Measurements from ENCODE around the gene CRELD2. TPM values are rescaled to one million over a fixed set of nuclear protein-coding genes. Genes with fewer than 3 reads are reported as not detected.

CRELD2 gene
- total and polyA plus RNA-seq, 2 of the 4 experiments (the other 2 are of a cell fraction): 36.2 to 70.7 TPM

GRCh38 chr22:49897015-49897684 lies 21.3 kb upstream of the CRELD2 start:
- peaks cover 4 to 43% of the 10 kb centered on the region in 2 experiments; a peak in 3 of 4 replicates for H3K79me1 ChIP-seq (ENCODE audit: low read depth in 1 of 2, low read length in 2 of 2)
- ATAC-seq (ENCODE audit: low read depth) (no peak), DNase-seq (no peak)
- no peak overlapping the region for H3K4me2 ChIP-seq (ENCODE audit: low read depth, low read length)
- peaks cover 26% of the 10 kb centered on the region for H3K36me3 ChIP-seq (ENCODE audit: control insufficient read depth, insufficient read depth, low read length)
- dilution Hi-C loops (cut with HindIII; ENCODE audit: low sequenced_read_pairs, unreplicated experiment) (no loop called here), intact Hi-C loops (cut with micrococcal nuclease) (no loop called here), in situ Hi-C loops (cut with MboI; ENCODE audit: low sequenced_read_pairs) (no loop called here)
- no peak overlapping the region for H2BK15ac ChIP-seq (ENCODE audit: low read depth, low read length)
- H3K18ac ChIP-seq (ENCODE audit: low read depth, low read length): no peak overlapping the region
- H3K23ac ChIP-seq (ENCODE audit: low read depth, low read length): no peak overlapping the region
- H2BK20ac ChIP-seq (ENCODE audit: low read depth, low read length): no peak overlapping the region
- H3K4ac ChIP-seq (ENCODE audit: low read depth, low read length): no peak overlapping the region
- ChIA-PET CTCF (no interaction called here), POLR2A (ENCODE audit: unreplicated experiment) (no interaction called here)
- H2BK120ac ChIP-seq (ENCODE audit: low read depth, low read length): no peak overlapping the region
- no peak overlapping the region for H2AK9ac ChIP-seq (replicated peaks; ENCODE audit: low read depth, low read length, poor library complexity)
- H4K91ac ChIP-seq (ENCODE audit: insufficient read depth, low read depth, low read length): no peak overlapping the region
- TF ChIP-seq NFE2L2 (IDR thresholded peaks at IDR 0.05; ENCODE audit: low read depth, low read length) (no peak), RAD21 (IDR thresholded peaks at IDR 0.05; ENCODE audit: low read length) (no peak), POLR2A (IDR thresholded peaks at IDR 0.05; ENCODE audit: low read depth, low read length) (no peak), MAFK (IDR thresholded peaks at IDR 0.05; ENCODE audit: low read depth, low read length) (no peak), MXI1 (IDR thresholded peaks at IDR 0.05; ENCODE audit: borderline replicate concordance, low read depth, low read length) (no peak), FOS (IDR thresholded peaks at IDR 0.05; ENCODE audit: low read depth, low read length) (no peak), CHD1 (IDR thresholded peaks at IDR 0.05; ENCODE audit: low read depth, low read length) (no peak), RFX5 (IDR thresholded peaks at IDR 0.05; ENCODE audit: low read depth, low read length) (no peak), BHLHE40 (IDR thresholded peaks at IDR 0.05; ENCODE audit: low read depth, low read length) (no peak)
- H3K4me3 ChIP-seq (ENCODE audit: insufficient read depth, low read depth, low read length): no peak overlapping the region
- H2AK5ac ChIP-seq (ENCODE audit: low read depth, low read length): no peak overlapping the region
- H3K9ac ChIP-seq (ENCODE audit: low read depth, low read length): no peak overlapping the region
- H4K5ac ChIP-seq (ENCODE audit: low read depth, low read length): no peak overlapping the region
- H3K9me3 ChIP-seq (ENCODE audit: control insufficient read depth, insufficient read depth, low read length): peaks cover 2% of the 10 kb centered on the region; the same call in 1 of the 2 replicates
- no peak overlapping the region for H3K14ac ChIP-seq (replicated peaks; ENCODE audit: low read depth, low read length)
- H3K27me3 ChIP-seq (ENCODE audit: control insufficient read depth, insufficient read depth, low read length): no peaks in the 10 kb centered on the region
- no peak overlapping the region for H2BK5ac ChIP-seq (ENCODE audit: low read depth, low read length, poor library complexity, severe bottlenecking)
- no TSS peak for BruUV-seq (replicated peaks)
- no peak overlapping the region for H2AFZ ChIP-seq (replicated peaks; ENCODE audit: low read length, poor library complexity)
- no peak overlapping the region for H4K8ac ChIP-seq (ENCODE audit: low read depth in 2 of 2, low read length in 2 of 2)
- H3K9me1 ChIP-seq (ENCODE audit: insufficient read depth, low read length): peaks cover 18% of the 10 kb centered on the region
- H3K56ac ChIP-seq (ENCODE audit: extremely low read depth, insufficient read depth, low read length): no peak overlapping the region
- H3K27ac ChIP-seq (ENCODE audit: insufficient read depth, low read length): no peak overlapping the region
- 100% methylated on average over 2 of the region's 8 CpGs; no CpG with 5 or more reads in 1 of the 2 experiments for WGBS, 2 experiments (ENCODE audit: extremely low coverage in 2 of 2, insufficient read length in 1 of 2)
- H4K20me1 ChIP-seq (ENCODE audit: insufficient read depth, low read length): peaks cover 19% of the 10 kb centered on the region
- no peaks in the 10 kb centered on the region for H3K4me1 ChIP-seq (ENCODE audit: control insufficient read depth, insufficient read depth, low read length)

All from IMR-90 (cell line).